T follicular helper cell (primary cell): ENCODE measurements around the gene KCNJ14.

Source experiments
- DNase-seq: peaks from one replicate; pipeline ENCODE4 v3.0.0-alpha.2; 2020; ENCODE audit warnings: low read depth

The KCNJ14 gene

DNA sequence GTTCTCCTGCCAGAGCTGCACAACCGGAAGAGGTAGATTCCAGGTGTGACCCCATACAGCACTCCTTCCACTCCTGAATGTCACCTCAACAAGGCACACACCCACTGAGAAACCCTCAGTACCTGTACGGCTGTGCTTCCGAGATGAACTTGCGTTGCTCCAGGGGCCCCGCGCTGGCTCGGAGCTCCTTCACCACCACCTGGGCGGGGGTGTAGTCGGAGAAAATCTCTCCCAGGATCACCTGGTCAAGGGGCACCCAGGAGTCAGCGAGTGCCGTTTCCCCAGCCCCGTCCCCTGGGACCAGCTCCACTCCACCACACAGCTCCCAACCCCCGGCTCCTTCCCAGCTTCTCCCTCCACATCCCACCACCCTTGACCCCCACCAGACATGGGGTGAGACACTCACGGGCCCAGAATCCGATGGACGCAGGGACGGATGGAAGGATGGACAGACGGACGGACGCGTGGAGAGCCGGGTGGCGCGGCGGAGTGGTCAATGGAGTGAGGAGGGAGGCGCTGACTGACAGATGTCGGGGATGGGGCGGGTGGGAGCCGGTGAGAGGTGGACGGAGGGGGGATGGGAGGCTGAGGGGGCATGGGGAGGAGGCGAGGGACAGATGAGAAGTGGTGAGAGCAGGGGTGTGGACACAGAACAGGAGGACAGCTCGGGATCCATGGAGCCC, 53.5 kb downstream of the KCNJ14 start:
- DNase-seq: no peak

DNA sequence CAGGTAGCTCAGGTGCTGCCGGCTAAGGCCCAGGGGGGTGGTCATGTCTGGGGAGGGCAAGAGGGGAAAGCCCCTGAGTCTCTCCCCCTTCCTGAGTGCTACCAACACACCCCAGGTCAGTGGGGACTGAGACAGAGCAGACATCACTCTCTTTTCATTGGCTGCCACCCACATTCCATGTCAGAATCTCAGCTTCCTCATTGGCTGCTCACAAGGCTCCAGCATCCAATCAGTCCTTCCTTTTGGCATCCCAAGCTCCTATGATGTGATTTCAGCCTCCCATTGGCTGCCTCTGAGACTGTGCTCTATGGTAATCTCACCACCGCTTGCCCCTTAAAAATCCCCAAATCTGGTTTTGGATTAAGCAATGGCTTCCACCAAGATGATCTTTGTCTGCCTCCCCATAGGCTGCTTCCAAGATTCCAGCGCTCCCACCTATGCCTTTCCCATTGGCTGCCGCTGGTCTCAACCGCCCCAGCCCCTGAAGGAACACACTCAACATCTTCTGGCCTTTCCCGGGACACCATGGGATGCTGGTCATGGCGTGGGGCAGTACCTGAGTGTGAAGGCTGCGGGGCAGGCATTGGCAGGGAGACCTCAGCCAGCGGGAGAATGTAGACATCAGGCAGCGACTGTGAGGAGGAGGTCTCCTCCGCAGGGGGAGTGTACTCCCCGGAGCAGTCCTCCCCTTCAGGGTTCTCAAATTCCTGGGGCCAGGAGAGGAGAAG, 54.3 kb downstream of the KCNJ14 start:
- no peak for DNase-seq

DNA sequence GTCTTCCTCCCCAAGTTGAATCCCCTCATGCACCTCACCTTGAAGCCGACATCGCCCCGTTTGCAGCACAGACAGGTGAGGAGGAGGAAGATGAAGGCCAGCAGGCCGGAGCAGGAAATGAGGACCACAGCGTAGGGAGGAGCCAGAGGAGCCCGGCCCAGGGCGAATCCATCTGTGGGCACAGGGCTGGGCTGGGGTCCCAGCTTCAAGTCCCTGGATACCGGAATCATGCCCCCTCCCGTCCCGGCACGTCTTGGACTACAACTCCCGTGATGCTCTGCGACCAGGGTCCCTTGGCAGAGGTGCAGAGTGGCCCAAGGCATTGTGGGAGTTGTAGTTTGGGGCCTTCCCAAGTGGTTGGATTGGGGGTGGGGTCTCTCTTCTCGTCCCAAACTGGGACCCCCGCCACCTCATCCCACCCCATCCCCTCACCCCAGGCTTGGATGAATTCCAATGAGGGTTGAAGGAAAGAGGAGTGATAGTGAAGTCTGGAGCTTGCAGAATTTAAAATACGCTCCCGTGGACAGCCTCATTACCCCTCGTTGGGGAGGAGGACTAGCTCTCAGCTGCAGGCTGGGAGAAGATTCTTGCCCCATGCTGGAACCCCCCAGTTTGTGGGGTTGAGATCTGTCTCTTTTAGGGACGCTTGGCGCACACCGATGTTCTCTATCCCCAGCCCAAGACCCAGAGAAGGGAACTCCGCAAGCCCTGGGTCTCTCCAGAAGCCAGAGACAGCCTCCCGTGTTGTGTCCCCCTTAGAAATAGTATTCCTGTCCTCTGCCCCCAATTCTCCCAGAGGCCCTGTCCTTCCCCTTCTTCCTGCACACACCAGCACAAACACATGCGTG, 55.3 kb downstream of the KCNJ14 start:
- DNase-seq: peak; percentile 71

DNA sequence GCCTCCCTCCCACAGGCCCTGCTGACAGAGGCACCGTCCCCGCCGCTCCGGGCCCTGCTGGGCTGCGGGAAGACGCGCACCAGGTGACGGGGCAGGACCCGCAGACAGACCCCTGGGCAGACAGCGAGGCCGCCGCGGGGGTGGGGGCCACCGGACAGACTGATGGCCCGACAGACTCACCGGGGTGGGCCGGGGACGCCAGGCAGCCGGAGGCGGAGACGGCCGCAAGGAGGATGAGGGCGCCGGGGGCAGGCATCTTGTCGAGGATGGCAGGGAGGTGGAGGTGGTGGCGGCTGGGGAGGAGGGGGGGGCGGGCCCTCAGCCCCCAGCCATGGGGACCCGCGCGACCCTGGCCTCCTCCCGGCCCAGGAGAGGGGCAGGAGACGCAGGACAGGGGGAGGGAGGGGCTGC, 56.0 kb downstream of the KCNJ14 start:
- no peak for DNase-seq

DNA sequence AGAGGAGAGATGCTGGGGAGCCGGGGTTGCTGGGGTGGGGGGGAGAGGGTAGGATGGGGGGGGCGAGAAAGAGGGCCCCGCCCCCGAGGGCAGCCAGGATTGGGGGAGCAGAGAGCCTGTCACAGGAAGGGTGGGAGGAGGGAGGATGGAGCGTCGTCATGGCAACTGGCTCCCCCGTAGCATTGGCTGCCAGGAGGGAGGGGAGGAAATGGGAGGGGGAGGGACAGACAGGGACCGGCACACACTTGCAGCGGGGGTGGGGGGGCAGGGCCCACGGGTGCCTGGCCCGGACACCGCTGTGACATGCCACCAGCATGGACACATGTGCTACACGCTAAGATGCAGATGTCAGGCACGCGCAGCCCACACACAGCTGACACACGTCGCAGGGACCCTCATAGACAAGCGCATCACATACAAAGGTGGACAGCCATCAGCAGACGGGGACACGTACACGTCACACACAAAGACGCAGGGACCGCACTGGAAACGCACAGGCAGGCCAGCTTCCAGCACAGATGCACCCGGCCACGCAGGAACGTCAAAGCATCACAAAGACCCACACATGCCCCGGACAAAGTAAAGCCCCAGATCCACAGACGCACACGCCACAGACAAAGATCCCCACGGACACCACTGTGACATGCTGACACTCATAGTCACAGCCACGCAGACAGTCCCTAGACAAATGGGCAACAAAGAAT, 56.6 kb downstream of the KCNJ14 start, which contains the start of gene LMTK3:
Gene LMTK3 (minus strand): TSS at position 36 of the 704 bp plus-strand sequence. CDS start 259 bp downstream, outside the sequence.
- DNase-seq: peak; percentile 85

DNA sequence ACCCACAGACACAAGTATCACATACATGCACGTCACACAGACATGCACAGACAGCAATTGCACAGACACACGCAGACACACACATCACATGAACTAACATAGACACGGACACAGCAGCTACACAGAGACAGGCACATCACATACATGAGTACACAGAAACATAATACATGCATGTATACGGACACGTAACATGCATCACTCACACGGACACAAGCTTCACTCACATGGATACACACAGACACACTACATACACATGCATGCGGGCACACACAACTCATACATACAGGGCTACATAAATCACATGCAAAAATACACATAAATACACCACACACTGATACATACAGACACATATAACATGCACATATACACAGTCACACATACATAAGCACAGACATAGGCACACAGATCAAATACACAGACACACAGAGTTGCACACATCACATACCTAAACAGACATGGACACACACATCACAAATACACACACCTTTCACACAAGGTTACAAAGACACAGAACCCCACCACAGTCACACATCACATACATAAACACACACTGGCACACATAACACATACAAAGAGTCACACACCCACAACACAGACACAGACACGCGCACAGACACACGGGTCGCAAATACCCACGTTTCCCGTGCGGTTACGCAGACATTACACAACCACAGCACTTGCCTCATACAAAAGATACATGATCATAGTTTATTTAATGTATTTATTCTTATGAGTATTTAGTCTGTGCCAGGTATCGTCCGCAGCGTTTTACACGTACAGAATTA, 57.3 kb downstream of the KCNJ14 start:
- DNase-seq: no peak

DNA sequence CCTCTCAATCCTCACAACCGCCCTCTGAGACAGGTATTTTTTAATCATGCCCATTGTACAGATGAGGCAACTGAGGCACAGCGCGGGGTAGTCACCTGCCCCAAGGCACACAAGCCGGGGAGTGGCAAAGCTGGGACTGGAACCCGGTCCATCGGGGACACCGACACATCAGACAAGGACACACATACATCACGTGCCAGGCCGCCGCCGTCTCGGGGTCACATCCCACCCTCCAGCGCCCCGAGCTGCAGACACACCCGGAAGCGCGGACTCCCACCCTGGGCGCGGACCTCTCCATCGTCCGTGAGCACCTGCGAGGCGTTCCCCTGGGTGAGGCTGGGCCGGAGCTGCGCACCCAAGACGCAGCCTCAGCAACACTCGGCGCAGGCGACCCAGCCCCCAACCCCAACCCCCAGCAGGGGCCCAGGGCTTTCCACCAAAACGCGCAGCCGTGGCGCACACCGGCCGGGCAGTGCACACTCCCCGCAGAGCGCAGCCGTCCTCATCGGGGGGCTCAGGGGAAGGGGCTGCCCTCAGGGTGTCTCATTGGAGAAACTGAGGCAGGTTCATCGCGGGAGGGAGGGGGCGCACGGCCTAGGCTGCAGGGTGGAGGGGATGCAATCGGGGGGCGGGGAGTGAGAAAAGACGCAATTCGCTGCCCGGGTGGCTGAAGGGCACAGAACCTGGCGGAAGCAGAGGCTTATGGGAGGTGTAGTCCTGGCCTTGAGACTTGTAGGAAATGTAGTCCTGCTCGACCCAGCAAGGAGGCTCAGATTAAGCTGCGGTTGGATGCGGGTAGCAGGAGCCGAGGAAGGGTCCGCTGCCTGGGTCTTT, 58.1 kb downstream of the KCNJ14 start:
- DNase-seq: peak; percentile 71

DNA sequence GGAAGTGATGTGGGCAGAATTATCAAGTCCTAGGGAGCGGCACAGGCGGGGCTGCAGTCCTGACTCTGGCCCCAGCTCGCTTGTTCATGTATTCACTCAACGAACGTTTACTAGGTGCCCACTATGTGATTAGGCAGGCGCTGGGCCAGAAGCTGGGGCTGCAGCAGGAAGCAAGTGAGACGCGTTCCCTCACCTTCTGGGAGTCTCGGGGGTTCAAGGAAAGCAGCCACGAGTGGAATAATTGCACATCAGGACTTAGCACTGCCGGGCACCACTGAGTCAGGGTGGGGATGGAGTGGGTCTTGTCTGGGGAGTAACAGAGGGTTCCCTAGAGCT, 58.7 kb downstream of the KCNJ14 start:
- DNase-seq: no peak

DNA sequence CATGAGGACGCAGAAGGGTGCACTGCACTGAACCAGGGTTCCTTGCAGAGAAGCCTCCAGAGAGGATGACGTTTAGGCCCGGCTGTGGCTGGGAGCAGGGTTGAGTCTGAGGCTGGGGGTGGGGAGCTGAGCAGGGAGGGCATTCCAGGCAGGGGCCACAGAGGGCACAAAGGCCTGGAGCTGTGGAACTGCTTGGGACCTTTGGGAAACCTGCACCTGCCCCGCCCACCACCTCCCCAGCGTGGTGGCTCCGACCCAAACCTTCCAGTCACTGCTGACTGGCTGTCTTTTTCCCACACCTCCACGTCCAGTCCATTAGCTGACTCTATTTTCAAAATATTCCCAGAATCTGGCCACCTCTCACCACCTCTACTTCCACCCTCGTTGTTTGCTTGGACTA, 61.2 kb downstream of the KCNJ14 start:
- DNase-seq: no peak
